HT-29 (cell line): ENCODE data around the gene DIS3L2. TPM values are rescaled to one million over a fixed set of nuclear protein-coding genes. Genes with fewer than 3 reads are reported as not detected.

Source experiments
- DNase-seq: peaks from one replicate; pipeline ENCODE4 v3.0.0-alpha.2; 2015; ENCODE audit warnings: low spot score
- total RNA-seq: library from RNA; depleted of rRNA; stranded (reverse); fragments of >200 nt; shearing (Covaris generic); gene quantifications from 2 replicates; pipeline ENCODE4 v1.2.3, GENCODE V29; 2014; rRNA removed

Gene DIS3L2
- total RNA-seq: 24.3 and 29.4 TPM in 2 replicates

- DNase-seq: peak; percentile 84
Observed at GRCh38 chr2:231961349-231962166, at the start of gene DIS3L2. TSS of gene DIS3L2 (plus strand) at chr2:231961713. CDS start at chr2:232014928, 53,215 bp downstream.

GRCh38 chr2:231914077-231914690, 47.3 kb upstream of the DIS3L2 start:
- no peak for DNase-seq

GRCh38 chr2:231917280-231918066, 44.0 kb upstream of the DIS3L2 start:
- no peak for DNase-seq

- DNase-seq: no peak
Observed at GRCh38 chr2:231918501-231919330, 42.8 kb upstream of the DIS3L2 start.

- no peak for DNase-seq
Observed at GRCh38 chr2:231919341-231920035, 42.0 kb upstream of the DIS3L2 start.

- DNase-seq: no peak
Observed at GRCh38 chr2:231920366-231920765, 41.1 kb upstream of the DIS3L2 start.

- DNase-seq: no peak
Observed at GRCh38 chr2:231920795-231921194, 40.7 kb upstream of the DIS3L2 start.

- DNase-seq: no peak
Observed at GRCh38 chr2:231922311-231923009, 39.1 kb upstream of the DIS3L2 start.

GRCh38 chr2:231923010-231923344, 38.5 kb upstream of the DIS3L2 start:
- no peak for DNase-seq

GRCh38 chr2:231923951-231924888, 37.3 kb upstream of the DIS3L2 start:
- no peak for DNase-seq

GRCh38 chr2:231924889-231925275, 36.6 kb upstream of the DIS3L2 start:
- DNase-seq: no peak

GRCh38 chr2:231925303-231926179, 36.0 kb upstream of the DIS3L2 start:
- peak; percentile 91 for DNase-seq

- no peak for DNase-seq
Observed at GRCh38 chr2:231926180-231926741, 35.3 kb upstream of the DIS3L2 start, which contains the start of gene NPPC. TSS of gene NPPC (minus strand) at chr2:231926396. CDS start at chr2:231926249, 147 bp downstream.

GRCh38 chr2:231926761-231927565, 34.5 kb upstream of the DIS3L2 start:
- DNase-seq: no peak

GRCh38 chr2:231927566-231927890, 34.0 kb upstream of the DIS3L2 start:
- no peak for DNase-seq

GRCh38 chr2:231928481-231928880, 33.0 kb upstream of the DIS3L2 start:
- DNase-seq: no peak
